Spinal cord (tissue), 10 donors: ENCODE results near the gene SCN4A. TPM values are rescaled to one million over a fixed set of nuclear protein-coding genes. Genes with fewer than 3 reads are reported as not detected.
A peak's percentile ranks its signal among the peaks of the same experiment; 100 is the strongest.

Experiments used
- DNase-seq, 6 donors: peaks; one replicate each; pipeline versions ENCODE4 v3.0.0 to v3.0.0-alpha.2; 2013 to 2015; ENCODE audit warnings: low spot score in 6 of 6, low read depth in 4 of 6
- H3K27ac ChIP-seq: one replicate; pipeline ENCODE4 v1.5.1; 2013; ENCODE audit warnings: low read depth, low read length, control low read depth
- H3K27me3 ChIP-seq: one replicate; pipeline ENCODE4 v1.6.1; 2013; ENCODE audit warnings: low read length; ENCODE audit not compliant: control insufficient read depth, insufficient read depth
- H3K36me3 ChIP-seq: one replicate; pipeline ENCODE4 v1.6.1; 2013; ENCODE audit warnings: low read length; ENCODE audit not compliant: control insufficient read depth, insufficient read depth
- H3K4me1 ChIP-seq: one replicate; pipeline ENCODE4 v1.6.1; 2013; ENCODE audit warnings: low read length; ENCODE audit not compliant: control insufficient read depth, insufficient read depth
- H3K4me3 ChIP-seq: one replicate; pipeline ENCODE4 v1.5.1; 2013; ENCODE audit warnings: low read depth, low read length, control low read depth
- H3K9me3 ChIP-seq: one replicate; pipeline ENCODE4 v1.6.1; 2013; ENCODE audit warnings: low read length; ENCODE audit not compliant: control insufficient read depth, insufficient read depth
- WGBS: methylation state at CpG from one replicate; pipeline ENCODE4 v1.1.5; 2013; ENCODE audit warnings: missing lambda C conversion rate; ENCODE audit not compliant: insufficient coverage; 5-methylcytosine and 5-hydroxymethylcytosine counted together
- polyA plus RNA-seq, 2 donors: library from polyadenylated mRNA; unstranded; fragments of 120-200 nt; gene quantifications; one replicate each; pipeline ENCODE4 v1.2.1, GENCODE V29; 2013; ENCODE audit not compliant: insufficient read length in 2 of 2
- total RNA-seq, 2 donors: library from RNA; depleted of rRNA in 1 of 2; stranded (reverse); fragments of 120-200 nt in 1 of 2; fragments of >200 nt in 1 of 2; gene quantifications; one replicate each; pipeline versions ENCODE4 v1.2.3 to v1.2.4, GENCODE V29; 2013 to 2014
- donor health status: healthy.

The SCN4A gene
- total and polyA plus RNA-seq, 4 donors = 0.14 to 0.28 (median 0.18) TPM

DNA sequence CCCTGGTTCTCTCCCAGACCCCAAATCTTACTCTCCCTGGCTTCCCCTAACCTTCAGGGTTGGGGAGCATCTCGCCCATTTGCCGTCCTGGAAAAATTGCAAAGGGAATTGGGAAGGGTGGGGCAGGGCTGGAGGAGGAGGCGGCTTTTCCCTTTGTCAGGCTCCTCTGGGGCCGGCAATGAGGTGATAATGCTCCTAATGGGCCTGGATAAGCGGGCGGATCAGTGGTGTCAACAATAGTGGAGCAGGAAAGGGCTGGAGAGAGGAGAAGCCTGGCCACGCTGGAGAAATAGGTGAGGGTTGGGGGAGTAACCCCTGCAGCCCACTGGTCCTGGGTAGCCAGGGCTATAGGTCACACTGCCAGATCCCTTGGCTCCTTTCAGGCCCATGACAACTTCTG, 12.3 kb downstream of the SCN4A start:
- no peaks in the 10 kb centered on the region for H3K9me3 ChIP-seq
- H3K36me3 ChIP-seq = no peaks in the 10 kb centered on the region
- H3K27ac ChIP-seq = no peak overlapping the region
- peaks cover 8% of the 10 kb centered on the region for H3K27me3 ChIP-seq
- WGBS = 40% methylated on average over 6 of the region's 7 CpGs
- peaks cover 6% of the 10 kb centered on the region for H3K4me1 ChIP-seq
- no peak for DNase-seq
- H3K4me3 ChIP-seq = no peak overlapping the region

DNA sequence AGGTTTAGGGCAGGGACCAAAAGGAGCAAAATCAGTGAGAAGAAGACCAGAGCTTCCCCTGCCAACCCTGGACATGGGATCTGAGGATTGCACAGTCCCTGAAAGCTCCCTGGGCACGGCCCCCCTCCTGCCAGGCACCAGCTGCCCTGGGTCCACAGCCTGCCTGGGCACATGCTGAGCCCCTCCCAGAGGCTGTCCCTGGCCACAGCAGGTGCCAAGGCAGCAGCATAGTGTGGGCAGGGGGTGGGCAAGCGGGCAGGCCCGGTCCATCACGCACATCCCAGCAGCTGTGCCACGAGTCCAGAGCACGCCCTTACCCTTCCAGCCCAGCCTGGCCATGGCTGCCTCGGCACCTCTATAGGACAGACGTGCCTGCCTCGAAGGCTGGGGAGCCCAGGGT, 12.7 kb downstream of the SCN4A start:
- no peak for DNase-seq
- no peak overlapping the region for H3K27ac ChIP-seq
- peaks cover 8% of the 10 kb centered on the region for H3K27me3 ChIP-seq
- peaks cover 6% of the 10 kb centered on the region for H3K4me1 ChIP-seq
- no peaks in the 10 kb centered on the region for H3K9me3 ChIP-seq
- no peak overlapping the region for H3K4me3 ChIP-seq
- H3K36me3 ChIP-seq = no peaks in the 10 kb centered on the region
- 66% methylated on average over 8 of the region's 9 CpGs for WGBS

DNA sequence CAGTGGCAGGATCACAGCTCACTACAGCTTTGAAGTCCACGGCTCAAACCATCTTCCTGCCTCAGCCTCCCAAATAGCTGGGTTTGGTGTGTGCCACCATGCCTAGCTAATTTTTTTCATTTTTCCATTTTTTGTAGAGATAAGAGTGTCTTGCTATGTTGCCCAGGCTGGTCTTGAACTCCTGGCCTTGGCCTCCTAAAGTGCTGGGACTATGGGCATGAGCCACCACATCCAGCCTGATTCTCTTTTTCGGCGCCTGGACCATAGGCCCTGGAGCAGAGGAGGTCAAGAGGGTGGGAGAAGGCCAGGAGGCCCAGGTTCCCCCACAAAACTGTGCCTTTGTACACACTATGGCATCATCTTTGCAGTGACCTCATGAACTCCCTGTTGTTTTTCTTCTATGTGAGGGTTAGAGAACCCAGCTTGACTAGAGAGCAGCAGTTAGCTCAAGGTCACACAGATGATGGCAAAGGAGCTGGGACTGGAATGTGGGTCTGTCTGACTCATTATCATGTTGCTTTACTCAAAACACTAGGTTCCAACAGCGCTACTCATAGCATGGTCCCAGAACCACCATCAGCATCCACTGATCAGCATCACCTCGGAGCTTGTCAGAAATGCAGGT, 16.3 kb downstream of the SCN4A start:
- Histone ChIP-seq H3K4me1 (peaks cover 4% of the 10 kb centered on the region), H3K27ac (no peak overlapping the region), H3K9me3 (no peaks in the 10 kb centered on the region), H3K36me3 (no peaks in the 10 kb centered on the region), H3K27me3 (peaks cover 8% of the 10 kb centered on the region), H3K4me3 (no peak overlapping the region)
- WGBS = 80% methylated on average over 1 of the region's 5 CpGs
- DNase-seq = no peak

DNA sequence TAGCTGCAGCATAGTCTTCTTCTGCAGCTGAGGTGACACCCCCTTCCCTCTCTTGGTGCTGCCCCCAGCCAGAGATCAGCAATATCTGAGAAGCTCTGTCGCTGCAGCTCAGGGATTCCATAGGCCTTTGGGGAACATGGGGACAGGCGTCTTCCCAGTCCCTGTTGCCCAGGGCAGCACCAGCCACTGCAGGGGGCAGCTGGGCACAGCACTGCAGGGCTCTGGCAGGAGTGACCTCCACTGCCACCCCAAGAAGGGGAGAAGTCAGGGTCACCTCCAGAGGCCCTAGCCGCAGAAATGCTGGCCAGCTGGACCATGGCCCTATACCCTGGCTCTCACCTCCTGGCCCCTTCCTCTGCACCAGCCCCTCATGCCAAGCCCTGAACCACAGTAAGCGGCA, 16.9 kb downstream of the SCN4A start:
- H3K27ac ChIP-seq = no peak overlapping the region
- no peaks in the 10 kb centered on the region for H3K9me3 ChIP-seq
- H3K4me1 ChIP-seq = no peaks in the 10 kb centered on the region
- DNase-seq = no peak
- no peak overlapping the region for H3K4me3 ChIP-seq
- WGBS = 88% methylated on average over 4 of the region's 4 CpGs
- H3K27me3 ChIP-seq = peaks cover 4% of the 10 kb centered on the region
- no peaks in the 10 kb centered on the region for H3K36me3 ChIP-seq

DNA sequence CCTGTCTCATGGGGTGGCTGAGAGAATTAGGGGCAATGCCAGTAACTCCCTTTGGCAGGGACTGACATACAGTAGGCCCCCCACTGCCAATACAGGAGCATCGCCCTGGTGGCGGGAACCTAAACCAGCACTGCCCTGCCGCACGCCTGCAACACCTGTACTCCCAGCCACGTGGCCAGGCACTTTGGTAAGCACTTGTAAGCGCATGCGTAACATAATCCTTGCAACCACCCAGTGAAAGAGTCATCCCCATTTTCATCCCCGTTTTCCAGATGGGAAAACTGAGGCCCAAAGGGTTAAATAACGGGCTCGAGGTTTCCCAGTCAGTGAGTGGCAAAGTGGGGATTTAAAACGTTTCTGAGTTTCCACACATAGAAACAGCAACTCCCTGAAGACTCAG, 17.5 kb downstream of the SCN4A start:
- H3K36me3 ChIP-seq = no peaks in the 10 kb centered on the region
- no peak overlapping the region for H3K4me3 ChIP-seq
- H3K27ac ChIP-seq = no peak overlapping the region
- H3K27me3 ChIP-seq = no peaks in the 10 kb centered on the region
- DNase-seq = no peak
- H3K9me3 ChIP-seq = no peaks in the 10 kb centered on the region
- no peaks in the 10 kb centered on the region for H3K4me1 ChIP-seq
- 81% methylated on average over 8 of the region's 11 CpGs for WGBS

DNA sequence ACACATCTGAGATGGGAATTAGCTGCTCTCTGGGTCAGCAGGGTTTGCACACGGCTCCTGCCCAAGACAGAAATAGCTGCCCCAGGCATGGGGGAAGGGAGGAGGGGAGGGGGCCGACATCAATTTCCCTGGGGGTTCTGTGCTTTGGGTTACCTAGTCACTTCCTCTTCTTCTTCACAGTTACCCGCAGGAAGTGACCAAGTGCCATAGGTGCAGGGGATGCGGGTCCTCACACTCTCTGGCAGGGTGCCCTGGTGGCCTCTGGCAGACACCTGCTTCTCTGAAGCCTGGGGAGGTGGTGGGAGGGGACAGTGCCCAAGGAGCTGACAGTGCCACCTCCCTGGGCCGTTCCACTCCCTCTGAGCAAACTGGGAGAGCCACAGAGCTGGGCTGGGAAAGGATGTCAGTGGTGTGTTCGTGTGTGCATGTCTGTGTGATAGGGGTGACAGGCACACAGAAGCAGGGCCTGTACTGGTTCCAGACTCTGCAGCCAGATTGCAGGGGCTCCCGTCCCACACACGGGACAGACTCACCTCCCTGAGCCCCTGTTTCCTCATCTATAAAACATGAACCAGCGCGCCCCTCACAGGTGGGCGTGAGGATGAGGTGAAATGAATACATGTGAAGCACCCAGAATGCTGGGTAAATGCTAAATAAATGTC, 18.2 kb downstream of the SCN4A start:
- no peak for DNase-seq
- H3K4me3 ChIP-seq = no peak overlapping the region
- no peaks in the 10 kb centered on the region for H3K36me3 ChIP-seq
- H3K27me3 ChIP-seq = no peaks in the 10 kb centered on the region
- WGBS = 48% methylated on average over 2 of the region's 11 CpGs
- H3K27ac ChIP-seq = no peak overlapping the region
- H3K9me3 ChIP-seq = no peaks in the 10 kb centered on the region
- no peaks in the 10 kb centered on the region for H3K4me1 ChIP-seq

DNA sequence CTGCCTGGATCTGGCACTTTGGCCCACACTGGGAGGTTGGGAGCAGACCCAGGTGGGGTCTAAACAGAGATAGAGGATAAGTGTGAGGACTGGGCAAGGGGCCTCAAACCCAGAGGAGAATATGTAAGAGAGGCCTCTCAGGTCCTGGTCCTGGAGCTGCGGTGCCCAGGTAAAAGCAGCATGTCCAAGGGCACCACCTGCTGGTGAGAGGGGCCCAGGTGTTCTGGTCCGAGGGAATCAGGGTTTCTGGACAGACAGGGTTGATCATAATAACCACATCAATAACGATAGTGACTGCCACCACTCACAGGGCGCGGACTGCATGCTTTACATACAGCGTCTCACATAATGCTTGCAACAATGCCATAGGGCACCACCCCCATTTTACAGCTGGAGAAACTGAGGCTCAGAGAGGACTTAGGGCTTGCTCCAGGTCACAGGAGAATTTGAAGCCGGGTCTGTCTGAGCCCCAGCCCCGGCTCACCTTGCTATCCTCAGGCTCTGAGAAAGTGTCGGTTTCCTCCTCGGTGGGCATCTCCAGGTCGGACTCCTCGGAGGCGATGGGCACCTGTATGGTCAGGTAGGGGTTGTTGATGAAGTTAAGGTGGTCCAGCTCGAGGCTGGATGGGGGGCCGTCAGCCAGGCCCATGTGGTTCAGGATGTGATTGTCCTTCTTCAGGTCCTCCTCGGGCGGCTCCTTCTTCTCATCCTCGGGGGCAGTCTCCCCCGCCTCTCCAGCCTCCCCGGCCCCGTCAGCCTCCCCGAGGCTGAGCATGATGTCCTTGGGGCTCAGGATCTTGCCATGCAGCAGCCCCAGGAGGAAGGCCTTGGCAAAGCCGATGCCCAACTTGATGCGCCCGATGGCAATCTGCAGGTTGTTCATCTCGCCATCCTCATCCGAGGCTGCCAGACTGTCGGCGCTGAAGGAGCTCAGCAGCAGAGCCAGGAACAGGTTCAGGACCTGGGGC, 21.5 kb downstream of the SCN4A start:
- no peak overlapping the region for H3K4me3 ChIP-seq
- WGBS = 92% methylated on average over 27 of the region's 29 CpGs
- DNase-seq = no peak
- H3K27ac ChIP-seq = no peak overlapping the region
- no peaks in the 10 kb centered on the region for H3K36me3 ChIP-seq
- H3K9me3 ChIP-seq = no peaks in the 10 kb centered on the region
- H3K4me1 ChIP-seq = peaks cover 6% of the 10 kb centered on the region
- H3K27me3 ChIP-seq = no peaks in the 10 kb centered on the region

DNA sequence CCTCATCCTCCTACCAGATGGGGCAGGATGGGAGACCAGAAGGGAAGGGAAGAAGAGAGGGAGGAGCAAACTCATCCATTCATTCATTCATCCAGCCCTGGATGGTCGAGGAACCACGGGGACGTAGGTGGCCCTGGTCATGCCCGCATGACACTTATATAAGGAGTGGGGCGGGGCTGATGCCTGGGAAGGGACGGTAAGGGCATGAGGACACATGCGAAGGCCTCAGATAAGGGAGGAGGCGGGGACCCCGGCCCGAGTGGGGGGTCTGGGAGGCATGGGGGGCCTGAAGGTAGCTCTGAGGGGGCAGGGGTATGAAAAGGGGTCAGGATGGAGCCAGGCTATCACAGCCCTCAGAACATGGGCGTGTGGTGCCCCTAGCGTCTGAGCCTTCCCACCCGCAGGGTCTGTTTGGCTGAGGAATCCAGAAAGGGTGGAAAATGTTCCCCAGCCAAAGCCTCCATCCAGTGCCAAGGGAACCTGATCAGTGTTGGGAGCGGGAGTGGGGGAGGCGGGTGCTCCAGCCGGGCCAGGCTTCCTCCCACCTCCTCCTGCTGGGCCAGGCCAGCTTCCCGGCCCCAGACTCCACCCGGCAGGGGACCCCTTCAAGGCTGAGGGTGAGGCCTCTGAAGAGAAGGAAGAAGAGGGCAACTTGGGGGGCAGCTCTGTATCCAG, 23.0 kb downstream of the SCN4A start:
- peak in 1 of 6 donors; percentile 29 for DNase-seq
- Histone ChIP-seq H3K9me3 (no peaks in the 10 kb centered on the region), H3K4me1 (peaks cover 6% of the 10 kb centered on the region), H3K27me3 (no peaks in the 10 kb centered on the region), H3K27ac (no peak overlapping the region), H3K36me3 (no peaks in the 10 kb centered on the region), H3K4me3 (no peak overlapping the region)
- WGBS = 82% methylated on average over 10 of the region's 18 CpGs

DNA sequence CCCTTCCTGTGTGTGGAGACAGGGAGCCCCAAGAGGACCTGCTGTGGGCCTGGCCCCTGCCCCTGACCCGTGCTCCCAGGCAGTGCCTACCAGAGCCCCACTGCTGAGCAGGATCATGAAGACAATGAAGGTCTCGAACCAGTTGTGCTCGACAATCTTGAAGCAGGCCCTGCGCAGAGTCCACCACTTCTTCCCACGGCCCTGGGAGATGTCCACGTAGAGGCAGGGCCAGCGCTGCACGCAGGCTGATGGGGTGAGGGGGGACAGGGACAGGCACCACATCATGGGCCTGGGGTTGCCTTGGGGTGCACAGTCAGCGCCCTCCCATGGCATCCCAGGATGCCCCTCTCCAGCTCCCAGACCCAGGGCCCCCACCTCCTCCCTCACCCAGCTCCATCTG, 24.2 kb downstream of the SCN4A start:
- no peak overlapping the region for H3K27ac ChIP-seq
- H3K4me3 ChIP-seq = no peak overlapping the region
- WGBS = 82% methylated on average over 9 of the region's 9 CpGs
- H3K36me3 ChIP-seq = no peaks in the 10 kb centered on the region
- H3K9me3 ChIP-seq = no peaks in the 10 kb centered on the region
- H3K4me1 ChIP-seq = peaks cover 6% of the 10 kb centered on the region
- DNase-seq = no peak
- H3K27me3 ChIP-seq = no peaks in the 10 kb centered on the region
